ENCODE results near the gene CRHBP. TPM values are rescaled to one million over a fixed set of nuclear protein-coding genes. Genes with fewer than 3 reads are reported as not detected.

Gene CRHBP
- total and polyA plus RNA-seq, 9 of the 15 experiments (the other 6 are each of a cell fraction or from before 2014, with no cell fraction given) = not detected

- Histone ChIP-seq H3K4me2 (ENCODE audit: insufficient read depth, low read length) (no peak overlapping the region), H3K27ac (ENCODE audit: extremely low read depth, low read depth, low read length) (no peak overlapping the region), H3K9me1 (ENCODE audit: control insufficient read depth, insufficient read depth, low read length) (no peaks in the 10 kb centered on the region), H3K36me3 (ENCODE audit: control insufficient read depth, insufficient read depth, low read length) (no peaks in the 10 kb centered on the region), H3K27me3 (ENCODE audit: control insufficient read depth in 2 of 2, insufficient read depth in 2 of 2, low read length in 2 of 2) (peaks cover 5 to 18% of the 10 kb centered on the region in 2 experiments; a peak in 4 of 5 replicates), H3K9me3 (replicated peaks; ENCODE audit: control insufficient read depth, insufficient read depth, low read depth, low read length) (no peaks in the 10 kb centered on the region), H4K20me1 (replicated peaks; ENCODE audit: control insufficient read depth, insufficient read depth, low read length) (no peaks in the 10 kb centered on the region), H3K9ac (ENCODE audit: insufficient read depth in 1 of 2, low read depth in 2 of 2, low read length in 2 of 2) (no peak overlapping the region), H3K4me3 (no peak overlapping the region), H3K4me1 (replicated peaks in 1 of 2; ENCODE audit: control insufficient read depth in 2 of 2, insufficient read depth in 2 of 2, low read length in 2 of 2) (no peaks in the 10 kb centered on the region), H2AFZ (ENCODE audit: low read depth, low read length) (no peak overlapping the region), H3K79me2 (ENCODE audit: control insufficient read depth, insufficient read depth, low read length) (no peaks in the 10 kb centered on the region)
- in situ Hi-C loops (cut with MboI) (no loop called here), intact Hi-C loops (cut with micrococcal nuclease) (no loop called here)
- DNase-seq (ENCODE audit: extremely low read depth in 1 of 4, low spot score in 3 of 4) (no peak), FAIRE-seq (no peak), ATAC-seq (no peak)
- BruUV-seq (replicated peaks) = no TSS peak
- ChIA-PET POLR2A (no interaction called here), CTCF (ENCODE audit: low intra/inter-chr PET ratio) (interaction anchor here (0.6 kb wide), 1 partner anchor 111 kb away, joined by 3 read pairs; no protein-coding TSS in a partner anchor)
- 4% methylated on average over 2 of the region's 2 CpGs for WGBS (ENCODE audit: insufficient coverage, low coverage, missing lambda C conversion rate)
- no peak for TF ChIP-seq CEBPG (CRISPR knock-in tag; IDR thresholded peaks at IDR 0.05)
- TF ChIP-seq CEBPG (tag; conservative IDR thresholded peaks at IDR 0.05 in 1 of 2, IDR thresholded peaks at IDR 0.05 in 1 of 2) = peak; percentile 23 to 90; a peak in 2 of 4 replicates
- peak; percentile 74 for TF ChIP-seq ATF3 (IDR thresholded peaks at IDR 0.05)
- TF ChIP-seq ATF3 (CRISPR knock-in tag; conservative IDR thresholded peaks at IDR 0.05) = no peak
- no peak for TF ChIP-seq ZNF512 (tag; IDR thresholded peaks at IDR 0.05)
These were observed 46.6 kb downstream of the CRHBP start for GRCh38 chr5:76999451-76999850.

Measured in K562 (cell line).